Astrocyte (in vitro differentiated cells and primary cell): ENCODE data around the gene PARVB.

Experiments
- CTCF ChIP-seq: IDR thresholded peaks from 2 replicates; pipeline ENCODE4 v1.5.1; 2011; ENCODE audit warnings: low read depth, mild to moderate bottlenecking, inconsistent platforms, low read length, moderate library complexity; ENCODE audit not compliant: insufficient read depth
- EZH2 ChIP-seq: IDR thresholded peaks from 2 replicates; pipeline ENCODE4 v1.6.1; 2012; ENCODE audit warnings: mild to moderate bottlenecking, low read length, inconsistent platforms; ENCODE audit not compliant: insufficient read depth

- TF ChIP-seq EZH2 (no peak), CTCF (no peak)
These were observed 45.9 kb downstream of the PARVB start for GRCh38 chr22:44070029-44070428.
